Parathyroid adenoma (tissue), 2 donors: ENCODE data around the gene AMDHD2.
"Not testable (repeated sequence)": the region's sequence is repeated elsewhere in the genome, so short reads cannot be mapped to it uniquely, and the experiment has no call there.

Experiments used
- H2AFZ ChIP-seq: fragments of 300-600 bp; sonication (generic); one replicate; pipeline ENCODE4 v1.7.0; 2017; ENCODE audit warnings: antibody characterized with exemption, mild to moderate bottlenecking
- H3K27ac ChIP-seq: fragments of 300-600 bp; sonication (generic); one replicate; pipeline ENCODE4 v1.7.0; 2017
- H3K27me3 ChIP-seq: fragments of 300-600 bp; sonication (generic); one replicate; pipeline ENCODE4 v1.7.0; 2017; ENCODE audit warnings: low read length; ENCODE audit not compliant: control insufficient read depth, insufficient read depth
- H3K36me3 ChIP-seq: fragments of 300-600 bp; sonication (generic); one replicate; pipeline ENCODE4 v1.7.0; 2017; ENCODE audit warnings: low read length; ENCODE audit not compliant: control insufficient read depth, insufficient read depth
- H3K4me1 ChIP-seq: fragments of 300-600 bp; sonication (generic); one replicate; pipeline ENCODE4 v1.7.0; 2017; ENCODE audit warnings: control low read depth
- H3K4me2 ChIP-seq: fragments of 300-600 bp; sonication (generic); one replicate; pipeline ENCODE4 v1.7.0; 2017; ENCODE audit warnings: low read length
- H3K4me3 ChIP-seq: fragments of 300-600 bp; sonication (generic); one replicate; pipeline ENCODE4 v1.7.0; 2017; ENCODE audit warnings: low read depth, low read length
- H3K79me2 ChIP-seq: fragments of 300-600 bp; sonication (generic); one replicate; pipeline ENCODE4 v1.7.0; 2017; ENCODE audit warnings: control low read depth
- H3K9ac ChIP-seq: fragments of 300-600 bp; sonication (generic); one replicate; pipeline ENCODE4 v1.7.0; 2017; ENCODE audit warnings: mild to moderate bottlenecking
- H3K9me3 ChIP-seq: fragments of 300-600 bp; sonication (generic); one replicate; pipeline ENCODE4 v1.7.0; 2017; ENCODE audit warnings: low read length; ENCODE audit not compliant: control insufficient read depth
- TF ChIP-seq, protein P1 (sequence below): fragments of 300-600 bp; sonication (generic); IDR thresholded peaks from one replicate; pipeline ENCODE4 v1.7.0; 2017; ENCODE audit warnings: antibody characterized with exemption, mild to moderate bottlenecking
- donor health status: primary hyperparathyroidism.

AMDHD2 gene

DNA sequence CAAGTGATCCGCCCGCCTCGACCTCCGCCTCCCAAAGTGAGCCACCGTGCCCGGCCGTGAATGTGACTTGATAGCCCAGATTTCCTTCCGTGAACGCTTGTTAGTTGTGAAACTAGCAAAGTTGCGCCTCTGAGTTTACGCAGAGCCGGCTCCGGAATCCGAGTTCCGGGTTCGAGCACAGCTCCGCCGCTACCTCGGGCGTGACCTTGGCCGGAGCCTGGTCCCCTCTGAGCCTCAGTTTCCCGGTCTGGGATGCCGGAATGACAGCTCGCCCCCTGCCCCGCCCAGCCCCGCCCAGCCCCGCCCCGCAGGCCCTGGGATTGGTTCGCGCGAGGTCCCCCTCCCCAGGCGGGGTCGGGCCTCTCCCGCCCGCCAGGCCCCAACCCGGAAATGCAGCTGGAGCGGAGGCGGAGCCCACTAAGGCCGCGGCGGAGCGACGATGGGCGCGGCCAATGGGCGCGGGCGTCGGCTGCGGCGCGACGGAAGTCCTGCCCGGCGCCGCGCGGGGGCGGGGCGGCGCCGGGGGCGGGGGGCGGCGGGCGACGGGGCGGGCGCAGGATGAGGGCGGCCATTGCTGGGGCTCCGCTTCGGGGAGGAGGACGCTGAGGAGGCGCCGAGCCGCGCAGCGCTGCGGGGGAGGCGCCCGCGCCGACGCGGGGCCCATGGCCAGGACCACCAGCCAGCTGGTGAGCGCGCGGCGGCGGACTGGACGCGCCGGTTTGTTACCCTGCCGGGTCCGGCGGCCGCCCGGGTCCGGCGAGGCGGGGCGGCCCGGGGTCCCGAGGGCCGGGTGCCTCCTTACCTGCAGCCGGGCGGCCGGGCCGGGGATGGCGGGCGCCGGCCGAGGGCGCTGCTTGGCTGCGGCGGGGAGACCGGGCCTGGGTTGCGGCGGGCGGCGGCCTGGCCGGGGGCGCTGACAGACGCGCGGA lies 17.5 kb downstream of the AMDHD2 start, which contains the start of gene PDPK1:
PDPK1 (plus strand) TSS at position 571 of the 929 bp plus-strand sequence; CDS start at position 663, 92 bp downstream.
- TF ChIP-seq, protein P1, sequence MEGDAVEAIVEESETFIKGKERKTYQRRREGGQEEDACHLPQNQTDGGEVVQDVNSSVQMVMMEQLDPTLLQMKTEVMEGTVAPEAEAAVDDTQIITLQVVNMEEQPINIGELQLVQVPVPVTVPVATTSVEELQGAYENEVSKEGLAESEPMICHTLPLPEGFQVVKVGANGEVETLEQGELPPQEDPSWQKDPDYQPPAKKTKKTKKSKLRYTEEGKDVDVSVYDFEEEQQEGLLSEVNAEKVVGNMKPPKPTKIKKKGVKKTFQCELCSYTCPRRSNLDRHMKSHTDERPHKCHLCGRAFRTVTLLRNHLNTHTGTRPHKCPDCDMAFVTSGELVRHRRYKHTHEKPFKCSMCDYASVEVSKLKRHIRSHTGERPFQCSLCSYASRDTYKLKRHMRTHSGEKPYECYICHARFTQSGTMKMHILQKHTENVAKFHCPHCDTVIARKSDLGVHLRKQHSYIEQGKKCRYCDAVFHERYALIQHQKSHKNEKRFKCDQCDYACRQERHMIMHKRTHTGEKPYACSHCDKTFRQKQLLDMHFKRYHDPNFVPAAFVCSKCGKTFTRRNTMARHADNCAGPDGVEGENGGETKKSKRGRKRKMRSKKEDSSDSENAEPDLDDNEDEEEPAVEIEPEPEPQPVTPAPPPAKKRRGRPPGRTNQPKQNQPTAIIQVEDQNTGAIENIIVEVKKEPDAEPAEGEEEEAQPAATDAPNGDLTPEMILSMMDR = no peak
- Histone ChIP-seq H2AFZ (peak within 1 kb of the TSS; percentile 69), H3K4me2 (peak within 1 kb of the TSS; percentile 80), H3K9me3 (no peaks in the 10 kb centered on the region), H3K27me3 (no peaks in the 10 kb centered on the region), H3K79me2 (peaks cover 29% of the 10 kb centered on the region), H3K4me1 (peaks cover 9% of the 10 kb centered on the region), H3K9ac (no peak within 1 kb of the TSS), H3K4me3 (peak within 1 kb of the TSS; percentile 71), H3K36me3 (no peaks in the 10 kb centered on the region), H3K27ac (peak within 1 kb of the TSS; percentile 54)

DNA sequence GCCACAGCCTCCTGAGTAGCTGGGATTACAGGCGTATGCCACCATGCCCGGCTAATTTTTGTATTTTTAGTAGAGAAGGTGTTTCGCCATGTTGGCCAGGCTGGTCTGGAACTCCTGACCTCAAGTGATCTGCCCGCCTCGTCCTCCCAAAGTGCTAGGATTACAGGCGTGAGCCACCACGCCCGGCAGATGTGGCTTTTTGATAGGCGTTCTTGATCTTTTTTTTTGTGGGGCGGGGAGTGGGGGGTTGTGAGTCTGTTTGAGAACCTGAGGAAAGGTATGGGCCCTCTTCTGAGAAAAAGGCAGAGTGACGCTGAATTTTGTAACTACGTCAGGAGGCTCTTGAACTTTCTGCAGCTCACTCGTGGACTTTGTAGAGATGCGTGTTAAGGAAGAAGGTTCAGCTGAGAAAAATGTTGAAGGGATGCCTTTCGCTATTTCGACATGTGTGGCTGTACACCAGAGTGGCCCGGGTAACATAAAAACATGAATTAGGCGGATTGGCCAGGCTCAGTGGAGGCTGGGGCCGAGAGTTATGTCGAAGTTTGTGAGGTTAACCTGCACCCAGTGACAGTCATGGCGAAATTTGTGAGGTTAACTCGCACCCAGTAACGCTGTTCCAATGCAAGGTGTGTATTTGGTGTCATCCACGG lies 19.1 kb downstream of the AMDHD2 start:
- H3K9me3 ChIP-seq, H3K4me2 ChIP-seq, H3K27ac ChIP-seq, H3K9ac ChIP-seq, H3K4me1 ChIP-seq, H2AFZ ChIP-seq, H3K27me3 ChIP-seq, H3K4me3 ChIP-seq, H3K36me3 ChIP-seq: not testable (repeated sequence)
- peaks cover 31% of the 10 kb centered on the region for H3K79me2 ChIP-seq

DNA sequence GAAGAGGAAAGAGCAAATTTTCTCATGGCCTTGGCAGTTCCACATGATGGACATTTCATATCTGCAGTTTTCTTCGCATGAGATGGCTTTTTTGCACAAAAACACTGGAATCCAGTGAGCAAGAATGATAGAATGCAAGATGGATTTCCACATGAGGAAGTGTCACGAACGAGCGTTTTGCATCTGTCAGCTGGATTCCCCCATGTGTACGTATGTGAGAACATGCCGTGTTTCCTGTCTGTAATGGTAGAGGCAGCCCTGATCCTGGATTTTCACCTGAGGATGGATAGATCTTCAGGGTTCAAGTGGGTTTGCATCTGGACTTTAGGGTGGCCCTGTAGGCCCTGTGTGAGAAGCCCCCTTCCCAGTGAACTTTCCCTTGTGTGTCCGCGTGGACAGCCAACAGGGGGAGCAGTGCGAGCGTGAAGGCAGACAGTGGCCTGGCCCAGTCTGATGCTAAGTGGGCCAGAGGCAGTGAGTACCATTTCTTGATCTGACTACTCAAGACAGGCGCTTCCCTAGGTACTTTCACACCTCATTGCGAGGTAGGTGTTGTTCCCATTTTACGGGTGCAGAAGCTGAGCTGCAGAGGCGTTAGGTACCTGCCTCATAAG lies 19.8 kb downstream of the AMDHD2 start:
- TF ChIP-seq, protein P1 = peak; percentile 21
- not testable (repeated sequence) for H3K27me3 ChIP-seq, H3K4me3 ChIP-seq, H2AFZ ChIP-seq, H3K9me3 ChIP-seq, H3K4me2 ChIP-seq, H3K4me1 ChIP-seq, H3K27ac ChIP-seq, H3K36me3 ChIP-seq, H3K9ac ChIP-seq
- peaks cover 31% of the 10 kb centered on the region for H3K79me2 ChIP-seq

DNA sequence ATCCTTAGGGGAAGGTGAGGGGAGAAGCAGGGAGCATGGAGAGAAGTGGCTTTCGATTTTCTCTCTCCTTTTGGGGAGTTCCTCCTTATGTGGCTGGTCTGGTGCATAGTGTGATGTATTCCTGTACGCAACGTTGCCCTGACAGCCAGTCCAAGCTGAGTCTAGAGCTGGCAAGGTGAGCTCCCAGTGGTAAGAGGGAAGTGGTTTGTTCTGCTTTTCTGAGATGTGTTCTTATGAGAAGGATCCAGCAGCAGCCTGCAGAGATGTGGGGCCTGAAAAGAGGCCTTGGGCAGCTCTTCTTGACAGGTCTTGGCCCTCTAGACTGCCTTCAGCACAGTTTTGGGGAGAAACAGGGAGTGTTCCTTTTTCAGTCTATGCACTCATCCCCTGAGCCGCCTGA lies 20.7 kb downstream of the AMDHD2 start:
- not testable (repeated sequence) for H3K9ac ChIP-seq, H3K4me2 ChIP-seq, H3K4me1 ChIP-seq, H2AFZ ChIP-seq, H3K9me3 ChIP-seq, H3K4me3 ChIP-seq, H3K27me3 ChIP-seq, H3K36me3 ChIP-seq, H3K27ac ChIP-seq
- peaks cover 40% of the 10 kb centered on the region for H3K79me2 ChIP-seq

GRCh38 chr16:2541409-2541808 lies 21.2 kb downstream of the AMDHD2 start:
- H2AFZ ChIP-seq, H3K4me2 ChIP-seq, H3K27me3 ChIP-seq, H3K27ac ChIP-seq, H3K9ac ChIP-seq, H3K4me3 ChIP-seq, H3K4me1 ChIP-seq, H3K9me3 ChIP-seq, H3K36me3 ChIP-seq: not testable (repeated sequence)
- H3K79me2 ChIP-seq = peaks cover 45% of the 10 kb centered on the region

DNA sequence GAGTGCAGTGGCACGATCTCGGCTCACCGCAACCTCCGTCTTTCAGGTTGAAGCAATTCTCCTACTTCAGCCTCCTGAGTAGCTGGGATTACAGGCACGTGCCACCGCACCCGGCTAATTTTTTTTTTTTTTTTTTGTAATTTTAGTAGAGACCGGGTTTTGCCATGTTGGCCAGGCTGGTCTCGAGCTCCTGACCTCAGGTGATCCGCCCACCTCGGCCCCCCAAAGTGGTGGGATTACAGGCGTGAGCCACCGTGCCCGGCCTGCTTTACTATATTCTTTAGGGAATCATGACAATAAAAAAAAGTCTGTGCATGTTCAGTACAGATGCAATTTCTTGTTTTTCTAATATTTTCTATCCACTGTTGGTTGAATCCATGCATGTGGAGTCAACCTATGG lies 23.6 kb downstream of the AMDHD2 start:
- H3K79me2 ChIP-seq = peaks cover 44% of the 10 kb centered on the region
- not testable (repeated sequence) for H3K4me3 ChIP-seq, H3K9ac ChIP-seq, H3K9me3 ChIP-seq, H3K27ac ChIP-seq, H3K4me2 ChIP-seq, H3K4me1 ChIP-seq, H3K36me3 ChIP-seq, H2AFZ ChIP-seq, H3K27me3 ChIP-seq

DNA sequence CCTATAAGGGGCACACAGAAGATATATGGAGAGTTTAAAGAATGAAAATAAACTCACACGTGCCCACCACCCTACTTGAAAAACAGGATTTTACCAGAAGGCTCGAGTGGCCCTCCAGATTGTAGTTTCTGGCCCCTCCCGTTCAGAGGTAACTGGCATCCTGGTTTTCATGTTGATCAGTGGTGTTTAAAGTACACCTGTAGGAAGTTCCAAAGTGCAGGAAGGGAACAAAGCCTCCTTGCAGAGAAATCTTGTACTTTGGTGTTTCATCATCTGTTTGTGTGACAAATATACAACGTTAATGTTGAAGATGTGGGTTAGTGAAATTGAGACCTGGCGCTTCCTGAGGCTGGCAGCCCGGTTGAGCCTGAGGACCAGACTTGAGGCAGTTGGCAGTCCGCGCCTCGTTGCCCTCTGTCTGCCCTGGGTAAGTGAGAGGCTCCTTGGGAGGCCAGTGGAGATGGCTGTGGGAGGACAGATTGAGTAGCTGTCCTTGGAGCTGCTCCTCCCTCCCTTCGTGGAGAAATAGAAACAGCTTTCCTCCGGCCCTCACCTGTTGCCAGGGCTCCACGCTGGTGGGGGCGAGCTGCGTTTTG lies 30.2 kb downstream of the AMDHD2 start:
- not testable (repeated sequence) for H3K4me3 ChIP-seq, H3K9me3 ChIP-seq, H3K27me3 ChIP-seq, H3K36me3 ChIP-seq, H3K27ac ChIP-seq, H2AFZ ChIP-seq, H3K9ac ChIP-seq, H3K4me2 ChIP-seq, H3K4me1 ChIP-seq
- peaks cover 15% of the 10 kb centered on the region for H3K79me2 ChIP-seq

DNA sequence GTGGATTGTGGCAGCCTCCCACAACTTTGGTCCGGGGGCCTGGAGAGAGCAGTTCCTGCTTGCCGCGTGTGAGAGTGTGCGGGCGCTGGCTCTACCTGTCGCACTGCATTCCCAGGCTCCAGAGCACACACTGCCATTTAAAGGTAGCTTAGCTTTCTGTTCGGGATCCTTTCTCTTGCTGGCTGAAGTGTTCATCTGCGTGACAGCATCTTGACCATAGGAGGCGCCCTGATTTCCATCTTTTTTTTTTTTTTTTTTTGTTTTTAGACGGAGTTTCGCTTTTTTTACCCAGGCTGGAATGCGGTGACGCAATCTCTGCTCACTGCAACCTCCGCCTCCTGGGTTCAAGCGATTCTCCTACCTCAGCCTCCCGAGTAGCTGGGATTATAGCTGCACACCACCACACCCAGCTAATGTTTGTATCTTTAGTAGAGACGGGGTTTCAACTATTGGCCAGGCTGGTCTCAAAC lies 31.3 kb downstream of the AMDHD2 start:
- H3K9me3 ChIP-seq, H3K27me3 ChIP-seq, H3K9ac ChIP-seq, H2AFZ ChIP-seq, H3K27ac ChIP-seq, H3K4me3 ChIP-seq, H3K79me2 ChIP-seq, H3K4me1 ChIP-seq, H3K36me3 ChIP-seq: not testable (repeated sequence)
- H3K4me2 ChIP-seq = peak overlapping the region; percentile 47
